Hepatic stellate cell (primary cell): ENCODE data around the gene ITIH3.
A peak's percentile ranks its signal among the peaks of the same experiment; 100 is the strongest.
"Not testable (repeated sequence)": the region's sequence is repeated elsewhere in the genome, so short reads cannot be mapped to it uniquely, and the experiment has no call there.

Experiments used
- DNase-seq: peaks from one replicate; pipeline ENCODE4 v3.0.0; 2011; ENCODE audit warnings: low spot score

Gene ITIH3, protein sequence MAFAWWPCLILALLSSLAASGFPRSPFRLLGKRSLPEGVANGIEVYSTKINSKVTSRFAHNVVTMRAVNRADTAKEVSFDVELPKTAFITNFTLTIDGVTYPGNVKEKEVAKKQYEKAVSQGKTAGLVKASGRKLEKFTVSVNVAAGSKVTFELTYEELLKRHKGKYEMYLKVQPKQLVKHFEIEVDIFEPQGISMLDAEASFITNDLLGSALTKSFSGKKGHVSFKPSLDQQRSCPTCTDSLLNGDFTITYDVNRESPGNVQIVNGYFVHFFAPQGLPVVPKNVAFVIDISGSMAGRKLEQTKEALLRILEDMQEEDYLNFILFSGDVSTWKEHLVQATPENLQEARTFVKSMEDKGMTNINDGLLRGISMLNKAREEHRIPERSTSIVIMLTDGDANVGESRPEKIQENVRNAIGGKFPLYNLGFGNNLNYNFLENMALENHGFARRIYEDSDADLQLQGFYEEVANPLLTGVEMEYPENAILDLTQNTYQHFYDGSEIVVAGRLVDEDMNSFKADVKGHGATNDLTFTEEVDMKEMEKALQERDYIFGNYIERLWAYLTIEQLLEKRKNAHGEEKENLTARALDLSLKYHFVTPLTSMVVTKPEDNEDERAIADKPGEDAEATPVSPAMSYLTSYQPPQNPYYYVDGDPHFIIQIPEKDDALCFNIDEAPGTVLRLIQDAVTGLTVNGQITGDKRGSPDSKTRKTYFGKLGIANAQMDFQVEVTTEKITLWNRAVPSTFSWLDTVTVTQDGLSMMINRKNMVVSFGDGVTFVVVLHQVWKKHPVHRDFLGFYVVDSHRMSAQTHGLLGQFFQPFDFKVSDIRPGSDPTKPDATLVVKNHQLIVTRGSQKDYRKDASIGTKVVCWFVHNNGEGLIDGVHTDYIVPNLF

DNA sequence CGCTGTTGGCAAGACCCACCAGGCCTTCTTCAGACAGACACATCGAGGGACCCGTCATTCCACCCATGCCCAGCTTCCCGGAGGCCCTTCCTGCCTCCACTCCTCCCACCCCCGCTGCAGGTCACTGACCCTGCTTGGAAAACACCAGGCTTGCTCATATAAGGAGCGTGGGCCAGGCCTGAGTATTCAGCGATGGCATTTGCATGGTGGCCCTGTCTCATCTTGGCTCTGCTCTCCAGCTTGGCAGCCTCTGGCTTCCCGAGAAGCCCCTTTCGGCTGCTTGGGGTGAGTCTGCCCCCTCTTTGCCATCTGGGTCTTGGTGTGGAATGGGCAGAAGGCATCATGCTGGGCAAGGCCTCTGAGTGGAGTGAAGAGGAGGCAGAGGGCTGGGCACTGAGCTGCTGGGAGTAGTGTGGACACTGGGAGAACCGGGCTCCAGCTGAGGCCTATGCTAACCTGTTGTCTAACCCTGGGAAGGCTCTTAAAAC, at the start of gene ITIH3:
Gene ITIH3 (plus strand): TSS at position 185 of the 488 bp plus-strand sequence. CDS start 8 bp downstream, at position 193.
- DNase-seq: no peak

- no peak for DNase-seq
Measured at GRCh38 chr3:52752045-52752660, 42.4 kb upstream of the ITIH3 start.

DNA sequence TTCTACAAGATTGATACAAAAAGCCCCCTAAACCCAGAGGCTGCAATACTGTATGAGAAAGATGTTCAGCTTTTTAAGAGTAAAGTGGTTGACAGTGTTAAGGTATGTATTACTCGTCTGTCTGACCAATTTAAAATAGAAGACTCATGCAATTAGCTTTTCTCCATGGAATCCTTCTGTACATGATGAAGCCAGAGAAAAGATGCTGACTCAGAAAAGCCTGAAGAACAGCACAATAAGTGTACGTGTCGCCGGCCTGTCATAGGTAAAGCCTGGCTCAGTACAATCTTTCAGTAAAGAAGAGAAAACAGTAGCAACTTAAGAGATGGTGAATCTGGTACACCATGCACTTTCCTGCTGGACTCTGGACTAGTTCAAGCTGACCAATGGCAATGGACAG, 40.2 kb upstream of the ITIH3 start:
- DNase-seq: no peak

DNA sequence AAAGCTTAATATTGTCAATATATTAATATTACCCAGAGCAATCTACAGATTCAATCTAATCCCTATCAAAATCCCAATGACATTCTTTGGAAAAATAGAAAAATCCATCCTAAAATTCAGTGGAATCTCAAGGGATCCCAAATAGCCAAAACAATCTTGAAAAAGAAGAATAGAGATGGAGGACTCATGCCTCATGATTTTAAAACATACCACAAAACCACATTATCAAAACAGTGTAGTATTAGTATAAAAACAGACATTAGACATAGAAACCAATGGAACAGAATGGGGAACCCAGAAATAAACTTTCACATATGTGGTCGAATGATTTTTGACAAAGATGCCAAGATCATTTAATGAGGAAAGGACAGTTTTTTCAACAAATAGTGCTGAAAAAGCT, 38.5 kb upstream of the ITIH3 start:
- DNase-seq: peak; percentile 25

DNA sequence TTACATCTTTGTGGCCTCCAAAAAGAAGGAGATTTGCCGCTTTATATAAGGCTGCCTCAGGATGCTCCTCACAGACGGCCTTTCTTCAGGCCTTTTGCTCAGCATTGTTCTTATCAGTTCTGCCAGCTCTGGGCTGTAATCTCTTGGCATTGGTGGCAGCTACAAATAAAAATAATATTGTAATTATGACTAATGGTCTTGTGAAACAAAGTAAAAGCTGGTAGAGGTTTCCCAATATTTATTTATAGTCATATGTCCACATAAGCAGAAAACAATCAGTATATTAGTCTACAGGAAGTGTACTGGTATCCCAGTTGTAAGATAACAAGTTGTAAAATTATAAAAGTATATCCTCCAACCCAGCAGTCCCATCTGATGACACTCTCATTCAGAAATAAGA, 31.1 kb upstream of the ITIH3 start:
- DNase-seq: no peak

- no peak for DNase-seq
Measured at GRCh38 chr3:52769786-52770455, 24.7 kb upstream of the ITIH3 start.

DNA sequence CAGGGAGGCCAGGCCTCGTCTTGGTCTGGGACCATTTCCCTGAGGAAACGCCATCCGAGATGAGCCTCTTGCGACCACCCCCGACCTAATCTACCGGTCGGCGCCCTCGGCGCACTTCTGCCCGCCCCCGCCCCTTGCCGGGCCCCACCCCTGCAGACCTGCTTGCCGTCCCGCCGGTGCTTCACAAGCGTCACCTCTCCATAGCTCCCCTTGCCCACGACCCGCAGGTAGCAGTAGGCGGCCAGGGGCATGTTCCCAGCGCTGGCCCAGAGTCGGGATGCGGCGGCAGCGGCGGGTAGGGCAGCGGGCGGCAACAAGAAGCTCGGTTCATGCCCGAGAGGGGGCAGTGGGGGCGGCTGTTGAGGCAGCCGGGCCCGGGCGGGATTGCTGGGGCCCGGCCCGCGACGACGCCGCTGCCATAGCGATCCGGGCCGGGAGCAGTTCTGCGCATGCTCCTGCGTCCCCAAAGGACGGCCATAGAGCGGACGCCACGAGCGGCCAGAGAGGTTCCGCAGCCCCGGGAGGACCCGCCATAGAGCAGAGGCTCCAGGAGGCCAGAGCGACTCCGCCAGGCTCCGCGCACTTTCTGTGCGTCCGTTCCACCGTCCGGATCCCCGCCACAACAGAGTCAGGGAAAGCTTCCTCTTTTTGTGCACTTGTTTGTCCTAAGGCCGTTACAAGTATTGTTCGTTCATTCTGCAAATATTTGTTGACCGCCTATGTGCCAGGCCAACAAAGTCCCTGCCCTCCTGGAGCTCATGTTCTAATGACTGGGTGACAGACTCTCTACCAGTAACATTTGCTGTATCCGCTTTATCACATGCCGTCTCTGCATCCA, 23.9 kb upstream of the ITIH3 start, which contains the start of gene NEK4:
Gene NEK4 (minus strand): TSS at position 445 of the 838 bp plus-strand sequence. CDS start 194 bp downstream, at position 251.
- DNase-seq: peak; percentile 97

DNA sequence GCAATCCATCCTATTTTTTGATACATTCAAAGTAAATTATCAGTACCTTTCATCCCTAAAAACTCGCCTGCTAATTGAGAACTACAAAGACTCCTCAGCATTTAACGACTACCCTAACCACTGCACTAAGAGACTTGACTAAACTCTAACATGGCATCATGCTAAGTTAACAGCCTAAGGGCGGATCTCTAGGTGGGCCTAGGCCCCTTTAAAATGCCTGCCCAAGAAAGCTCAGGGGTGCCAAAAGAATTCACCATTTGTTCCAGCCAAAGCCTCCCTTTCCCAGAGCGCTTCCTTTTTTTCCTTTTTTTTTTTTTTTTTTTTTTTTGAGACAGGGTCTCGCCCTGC, 23.3 kb upstream of the ITIH3 start:
- no peak for DNase-seq

DNA sequence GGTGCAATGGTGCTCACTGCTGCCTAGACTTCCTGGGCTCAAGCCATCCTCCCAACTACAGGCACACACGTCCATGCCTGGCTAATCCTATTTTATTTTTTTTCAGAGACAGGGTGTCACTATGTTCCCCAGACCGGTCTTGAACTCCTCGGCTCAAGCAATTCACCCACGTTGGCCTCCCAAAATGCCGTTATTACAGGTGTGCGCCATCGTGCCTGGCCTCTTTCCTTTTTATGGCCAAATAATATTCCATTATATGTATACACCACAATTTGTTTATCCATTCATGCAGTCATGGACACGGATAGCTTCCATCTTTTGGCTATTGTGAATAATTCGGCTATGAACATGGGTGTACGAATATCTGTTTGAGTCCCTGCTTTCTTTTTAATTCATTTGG, 22.9 kb upstream of the ITIH3 start:
- no peak for DNase-seq

GRCh38 chr3:52773361-52774065, 21.1 kb upstream of the ITIH3 start:
- no peak for DNase-seq

GRCh38 chr3:52774066-52774713, 20.4 kb upstream of the ITIH3 start:
- DNase-seq: no peak

DNA sequence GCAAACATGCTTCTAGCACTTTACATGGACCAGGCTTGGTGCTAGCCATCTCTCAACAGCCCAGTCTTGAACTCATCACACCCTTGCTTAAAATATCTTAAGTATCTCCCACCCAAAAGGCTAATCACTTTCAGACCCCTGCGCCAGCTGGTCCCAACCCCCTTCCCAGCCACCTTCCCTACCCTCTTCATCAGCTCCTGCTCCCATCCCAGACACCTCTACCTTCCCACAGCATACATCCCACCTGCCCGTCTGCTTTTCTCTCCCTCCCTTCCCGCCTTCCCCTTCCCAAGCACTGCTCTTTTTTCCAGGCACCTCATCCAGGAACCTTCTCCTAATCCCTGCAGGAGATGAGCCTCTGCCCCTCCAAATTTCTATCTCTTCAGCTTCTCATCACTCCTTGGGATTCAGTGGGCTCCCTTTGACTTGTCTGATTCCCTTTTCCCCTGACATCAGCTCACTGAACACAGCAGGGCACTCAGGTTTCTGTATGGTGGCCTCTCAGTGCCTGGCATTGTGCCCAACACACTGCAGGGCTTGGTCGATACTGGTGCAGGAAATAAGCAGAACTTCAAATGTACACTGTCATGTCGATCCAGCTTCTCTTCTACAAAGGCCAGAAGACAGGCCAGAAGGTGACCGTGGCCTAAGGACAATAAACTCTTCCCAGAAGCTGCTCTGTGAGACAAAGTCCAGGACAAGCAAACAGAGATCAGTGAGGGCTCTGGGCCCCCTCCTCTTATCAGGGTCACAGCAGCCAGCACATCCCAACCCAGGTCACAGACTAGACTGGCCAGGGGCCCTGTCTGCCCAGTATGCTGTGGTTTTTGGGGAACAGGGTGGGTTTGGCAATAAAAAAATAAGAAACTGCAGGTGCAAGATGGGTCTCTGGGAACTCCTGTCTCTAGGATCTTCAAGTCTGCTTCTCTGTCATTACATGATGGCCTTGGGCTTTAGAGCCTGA, 19.4 kb upstream of the ITIH3 start:
- DNase-seq: no peak

GRCh38 chr3:52775877-52776276, 18.7 kb upstream of the ITIH3 start:
- DNase-seq: no peak

DNA sequence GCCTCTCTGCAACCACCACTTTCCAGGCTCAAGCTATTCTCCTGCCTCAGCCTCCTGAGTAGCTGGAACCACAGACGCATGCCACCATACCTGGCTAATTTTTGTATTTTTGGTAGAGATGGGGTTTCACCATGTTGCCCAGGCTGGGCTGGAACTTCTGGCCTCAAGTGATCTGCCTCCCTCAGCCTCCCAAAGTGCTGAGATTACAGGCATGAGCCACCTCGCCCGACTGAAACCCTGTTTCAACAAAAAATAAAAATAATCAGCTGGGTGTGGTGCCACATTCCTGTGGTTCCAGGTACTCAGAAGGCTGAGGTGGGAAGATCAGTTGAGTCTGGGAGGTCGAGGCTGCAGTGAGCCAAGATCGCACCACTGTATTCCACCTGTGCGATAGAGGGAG, 18.1 kb upstream of the ITIH3 start:
- DNase-seq: not testable (repeated sequence)

DNA sequence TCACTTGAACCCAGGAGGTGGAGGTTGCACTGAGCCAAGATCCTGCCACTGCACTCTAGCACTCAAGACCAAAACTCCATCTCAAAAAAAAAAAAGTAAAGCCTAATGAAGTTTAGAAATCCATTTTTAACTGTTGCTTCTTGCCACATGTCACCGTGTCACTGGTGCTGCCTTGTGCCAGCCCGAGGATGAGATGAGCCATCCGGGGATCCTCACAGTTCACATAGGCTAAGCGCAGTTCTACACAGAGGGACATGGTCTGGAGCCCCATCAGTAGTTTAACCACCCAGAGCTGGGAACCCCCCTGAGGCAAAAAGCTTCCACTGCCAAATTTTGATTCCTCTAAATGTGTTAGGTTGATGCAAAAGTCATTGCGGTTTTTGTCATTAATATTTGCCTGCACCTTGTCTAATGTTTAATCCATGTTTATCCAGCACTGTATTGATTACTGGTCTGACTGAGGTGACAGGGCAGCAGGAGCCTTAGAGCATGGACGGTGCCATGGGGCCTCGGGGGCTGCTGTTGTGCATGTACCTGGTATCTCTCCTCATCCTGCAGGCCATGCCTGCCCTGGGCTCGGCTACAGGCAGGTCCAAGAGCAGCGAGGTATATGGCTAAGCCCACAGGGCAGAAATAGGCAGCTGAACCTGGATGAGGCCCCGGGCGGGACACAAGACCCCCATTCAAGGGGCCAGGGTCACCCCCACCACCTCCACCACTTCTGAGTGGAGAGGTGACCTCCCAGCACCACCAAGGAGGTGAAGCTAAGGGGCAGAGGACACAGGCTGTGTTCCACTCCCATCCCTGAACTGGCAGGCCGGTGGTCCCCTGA, 17.3 kb upstream of the ITIH3 start, which contains the start of gene ITIH1:
Gene ITIH1 (plus strand): TSS at position 473 of the 832 bp plus-strand sequence. CDS start 17 bp downstream, at position 490.
- DNase-seq: no peak

- no peak for DNase-seq
Measured at GRCh38 chr3:52777959-52778805, 16.4 kb upstream of the ITIH3 start.
